Hematopoietic multipotent progenitor cell treated with erythropoietin and hydrocortisone succinate and interleukin-3 and kit ligand, for 8 days (in vitro differentiated cells): ENCODE measurements around the gene RUSF1.
"Not testable (repeated sequence)": the region's sequence is repeated elsewhere in the genome, so short reads cannot be mapped to it uniquely, and the experiment has no call there.

Source experiments
- DNase-seq: peaks from one replicate; pipeline ENCODE4 v3.0.0-alpha.2; 2015

RUSF1 gene

GRCh38 chr16:31513884-31514283 lies 5.7 kb upstream of the RUSF1 start:
- DNase-seq, result no peak

- peak; percentile 58 for DNase-seq
These were observed 4.9 kb upstream of the RUSF1 start for GRCh38 chr16:31513126-31513525.

GRCh38 chr16:31508706-31509195 lies 560 bp upstream of the RUSF1 start:
- DNase-seq, result peak; percentile 44

GRCh38 chr16:31507617-31507928 lies 618 bp downstream of the RUSF1 start:
- no peak for DNase-seq

GRCh38 chr16:31505483-31505882 lies 2.7 kb downstream of the RUSF1 start:
- DNase-seq, result no peak

GRCh38 chr16:31504159-31504558 lies 4.0 kb downstream of the RUSF1 start:
- no peak for DNase-seq

GRCh38 chr16:31503555-31503954 lies 4.6 kb downstream of the RUSF1 start:
- DNase-seq, result not testable (repeated sequence)

GRCh38 chr16:31502981-31503380 lies 5.2 kb downstream of the RUSF1 start:
- DNase-seq, result no peak

- DNase-seq, result no peak
These were observed 6.2 kb downstream of the RUSF1 start for GRCh38 chr16:31501966-31502348.

GRCh38 chr16:31501226-31501965 lies 6.8 kb downstream of the RUSF1 start:
- no peak for DNase-seq

- DNase-seq, result no peak
These were observed 8.3 kb downstream of the RUSF1 start for GRCh38 chr16:31499928-31500327.

- no peak for DNase-seq
These were observed 9.7 kb downstream of the RUSF1 start for GRCh38 chr16:31498493-31498892.

GRCh38 chr16:31496670-31497069 lies 11.5 kb downstream of the RUSF1 start:
- DNase-seq, result no peak

- no peak for DNase-seq
These were observed 14.6 kb downstream of the RUSF1 start for GRCh38 chr16:31493506-31494125.

GRCh38 chr16:31491778-31492418 lies 16.3 kb downstream of the RUSF1 start:
- DNase-seq, result no peak

GRCh38 chr16:31489616-31490584 lies 18.3 kb downstream of the RUSF1 start:
- no peak for DNase-seq

GRCh38 chr16:31489298-31489564 lies 19.0 kb downstream of the RUSF1 start:
- DNase-seq, result no peak

GRCh38 chr16:31488468-31489297 lies 19.5 kb downstream of the RUSF1 start:
- no peak for DNase-seq

- DNase-seq, result peak; percentile 84
These were observed 20.3 kb downstream of the RUSF1 start for GRCh38 chr16:31487720-31488467.

GRCh38 chr16:31487071-31487719 lies 21.0 kb downstream of the RUSF1 start:
- no peak for DNase-seq

GRCh38 chr16:31486045-31486444 lies 22.1 kb downstream of the RUSF1 start:
- no peak for DNase-seq
